Hippocampal formation (tissue), 2 donors: Measurements from ENCODE around the gene PNRC1.
A peak's percentile ranks its signal among the peaks of the same experiment; 100 is the strongest.
"Not testable (repeated sequence)": the region's sequence is repeated elsewhere in the genome, so short reads cannot be mapped to it uniquely, and the experiment has no call there.

Experiments used
- DNase-seq, 2 donors: peaks; one replicate each; lab custom pipeline; 2025; lab: John Stamatoyannopoulos, UW

The PNRC1 gene

GRCh38 chr6:89080281-89081128 lies at the start of gene PNRC1:
PNRC1 (plus strand) TSS chr6:89080751; CDS start chr6:89080895, 144 bp downstream.
- DNase-seq: peak; percentile 99

DNA sequence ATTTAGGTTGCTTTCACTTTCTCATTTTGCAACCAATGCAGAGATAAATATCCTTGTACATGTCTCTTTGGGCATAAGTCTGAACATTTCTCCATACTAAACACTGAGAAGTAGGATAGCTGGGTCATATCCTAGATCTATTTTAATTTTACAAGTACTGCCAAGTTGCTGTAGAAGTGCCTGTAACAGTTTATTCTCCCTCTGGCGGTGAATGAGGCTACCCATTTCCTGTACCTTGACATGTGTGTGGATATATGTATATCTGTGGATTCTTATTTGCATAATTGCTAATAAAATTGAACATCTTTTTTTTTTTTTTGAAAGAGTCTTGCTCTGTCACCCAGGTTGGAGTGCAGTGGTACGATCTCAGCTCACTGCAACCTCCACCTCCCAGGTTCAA lies 48.0 kb upstream of the PNRC1 start:
- DNase-seq: no peak

- DNase-seq: no peak
Observed at GRCh38 chr6:89033461-89033860, 47.1 kb upstream of the PNRC1 start.

DNA sequence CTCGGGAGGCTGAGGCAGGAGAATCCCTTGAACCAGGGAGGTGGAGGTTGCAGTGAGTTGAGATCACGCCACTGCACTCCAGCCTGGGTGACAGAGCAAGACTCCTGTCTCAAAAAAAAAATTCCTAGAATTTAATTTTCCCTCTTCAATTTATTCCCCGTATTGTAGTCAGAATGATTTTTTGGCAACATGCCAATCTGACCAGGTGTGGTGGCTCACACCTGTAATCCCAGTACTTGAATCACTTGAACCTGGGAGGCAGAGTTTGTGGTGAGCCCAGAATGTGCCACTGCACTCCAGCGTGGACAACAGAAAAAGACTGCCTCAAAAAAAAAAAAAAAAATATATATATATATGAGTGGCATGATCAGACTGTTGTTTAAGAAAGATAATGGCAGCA lies 46.4 kb upstream of the PNRC1 start:
- DNase-seq: not testable (repeated sequence)

- DNase-seq: peak in 1 of 2 donors; percentile 4
Observed at GRCh38 chr6:89034586-89035251, 45.8 kb upstream of the PNRC1 start.

- DNase-seq: peak in 1 of 2 donors; percentile 37
Observed at GRCh38 chr6:89035252-89036101, 45.1 kb upstream of the PNRC1 start.

GRCh38 chr6:89037141-89037900 lies 43.2 kb upstream of the PNRC1 start:
- no peak for DNase-seq

GRCh38 chr6:89037901-89038293 lies 42.7 kb upstream of the PNRC1 start:
- DNase-seq: not testable (repeated sequence)

- no peak for DNase-seq
Observed at GRCh38 chr6:89042664-89043063, 37.9 kb upstream of the PNRC1 start.

DNA sequence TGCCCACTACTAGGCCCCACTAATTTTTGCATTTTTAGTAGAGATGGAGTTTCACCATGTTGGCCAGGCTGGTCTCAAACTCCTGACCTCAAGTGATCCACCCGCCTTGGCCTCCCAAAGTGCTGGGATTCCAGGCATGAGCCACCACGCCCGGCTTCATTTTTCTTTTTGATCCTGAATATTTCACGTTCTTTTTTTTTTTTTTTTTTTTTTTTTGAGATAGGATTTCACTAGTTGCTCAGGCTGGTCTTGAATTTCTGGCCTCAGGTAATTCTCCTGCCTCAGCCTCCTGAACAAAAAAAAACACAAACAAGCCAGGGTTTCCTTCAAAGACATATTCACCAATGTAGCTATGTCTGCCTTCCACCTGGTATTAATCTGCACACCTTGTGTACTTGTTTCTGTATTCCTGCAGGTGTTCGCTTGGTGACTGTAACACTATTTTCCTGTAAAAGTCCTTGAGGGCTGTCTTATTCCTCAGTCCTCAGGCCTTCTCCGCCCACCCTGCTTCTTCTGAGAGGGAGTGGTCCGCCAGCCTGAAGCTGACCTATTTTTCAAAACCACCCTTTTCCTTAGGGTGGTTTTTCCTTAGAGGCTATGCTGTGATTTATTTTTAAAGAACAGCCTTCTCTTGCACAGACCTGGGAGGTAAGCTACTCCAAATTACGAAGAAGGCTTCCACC lies 36.1 kb upstream of the PNRC1 start:
- no peak for DNase-seq

GRCh38 chr6:89045011-89045387 lies 35.6 kb upstream of the PNRC1 start:
- peak in 1 of 2 donors; percentile 57 for DNase-seq

DNA sequence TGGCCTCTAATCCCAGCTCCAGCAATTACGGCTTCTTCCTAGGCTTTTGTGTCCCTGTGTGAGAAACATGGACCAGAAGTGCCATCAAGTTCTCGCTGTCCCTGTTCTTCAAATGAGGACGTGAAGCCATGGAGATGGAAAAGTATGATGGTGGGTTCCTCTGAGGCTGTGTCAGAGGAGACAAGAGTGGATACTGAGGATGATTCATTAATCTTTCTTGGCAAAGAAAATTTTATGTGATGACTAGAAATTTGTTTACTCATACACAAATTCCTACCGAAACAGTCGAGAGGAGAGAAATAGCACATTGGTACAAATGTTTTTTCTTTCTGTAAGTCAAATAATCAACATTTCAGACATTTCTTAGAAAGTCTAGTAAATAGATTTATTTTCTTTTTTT lies 35.0 kb upstream of the PNRC1 start:
- no peak for DNase-seq

- DNase-seq: no peak
Observed at GRCh38 chr6:89047473-89047872, 33.1 kb upstream of the PNRC1 start.

DNA sequence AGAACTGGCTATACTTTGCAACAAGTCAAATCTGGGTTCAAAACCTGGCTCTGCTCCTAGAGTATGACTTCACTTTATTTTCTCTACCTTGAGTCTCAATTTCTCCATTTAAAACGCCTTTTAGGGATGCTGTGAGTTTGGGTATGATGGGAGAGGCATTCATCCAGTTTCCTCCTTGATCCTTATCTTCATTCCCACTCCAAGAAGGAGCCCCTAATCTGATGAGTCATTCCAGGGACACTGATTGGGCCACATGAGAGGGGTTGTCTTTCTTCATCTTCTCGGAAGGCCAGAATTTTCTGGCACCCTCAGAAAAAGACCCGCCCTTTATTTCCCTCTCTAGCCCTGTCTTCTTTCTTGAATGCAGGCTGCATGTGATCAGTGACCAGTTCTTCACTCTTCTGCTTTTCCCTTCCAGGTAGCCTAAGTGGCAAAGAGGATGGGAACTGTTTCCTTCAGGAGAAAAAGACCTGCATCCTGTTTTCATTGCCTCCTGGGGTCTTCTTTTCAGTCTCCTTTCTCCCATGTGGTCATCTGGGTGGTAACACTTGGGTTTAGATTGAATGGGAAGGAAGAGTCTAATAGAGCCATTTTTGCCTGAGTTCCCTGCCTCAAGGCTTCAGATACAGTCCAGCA lies 32.1 kb upstream of the PNRC1 start:
- DNase-seq: no peak

DNA sequence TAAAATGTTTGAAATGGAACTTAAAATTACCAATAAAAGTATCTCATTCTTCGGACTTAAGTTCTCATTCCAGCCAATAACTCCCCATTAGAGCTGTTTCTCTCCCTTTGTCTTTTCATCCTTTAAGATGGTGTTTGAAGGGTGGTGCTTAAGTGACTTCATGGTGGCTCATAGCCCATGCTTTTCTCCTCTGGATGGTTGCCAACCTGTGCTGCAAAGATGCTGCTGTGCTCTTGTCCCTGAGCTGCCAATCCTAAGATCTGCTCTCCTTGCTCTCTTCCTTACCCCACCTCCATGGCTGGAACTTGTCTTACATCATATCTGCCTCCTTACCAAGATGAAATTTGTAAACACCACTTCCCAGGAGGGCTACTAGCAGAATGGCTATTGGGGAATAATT lies 31.6 kb upstream of the PNRC1 start:
- DNase-seq: no peak

DNA sequence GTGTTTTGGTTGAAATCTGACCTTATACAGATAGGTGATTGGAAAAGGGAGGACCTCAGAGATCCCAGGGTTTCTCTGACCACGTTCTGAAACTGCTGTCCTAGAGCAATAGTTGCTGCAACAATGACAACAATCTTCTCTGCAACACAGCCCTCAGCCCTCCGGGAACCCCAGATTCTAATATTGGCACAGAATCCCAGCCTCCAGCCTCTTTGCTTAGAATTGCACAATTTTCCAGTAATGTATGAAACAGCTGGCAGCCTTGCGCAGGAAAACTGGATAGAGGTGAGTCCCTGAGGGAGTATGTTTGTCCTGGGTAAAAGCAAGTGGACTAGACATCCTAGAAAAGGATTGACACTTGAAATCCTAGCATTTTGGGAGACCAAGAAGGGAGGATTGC lies 30.4 kb upstream of the PNRC1 start:
- DNase-seq: no peak

GRCh38 chr6:89050697-89051096 lies 29.9 kb upstream of the PNRC1 start:
- DNase-seq: no peak

DNA sequence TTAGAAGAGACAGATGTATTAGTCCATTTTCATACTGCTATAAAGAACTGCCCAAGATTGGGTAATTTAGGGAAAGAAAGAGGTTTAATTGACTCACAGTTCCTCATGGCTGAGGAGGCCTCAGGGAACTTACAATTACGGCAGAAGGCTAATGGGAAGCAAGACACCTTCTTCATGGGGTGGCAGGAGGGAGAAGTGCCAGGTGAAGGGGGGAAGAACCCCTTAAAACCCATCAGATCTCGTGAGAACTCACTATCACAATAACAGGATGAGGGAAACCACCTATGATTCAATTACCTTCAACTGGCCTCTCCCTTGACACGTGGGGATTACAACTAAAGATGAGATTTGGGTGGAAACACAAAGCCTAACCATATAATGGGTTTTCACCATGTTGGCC lies 28.9 kb upstream of the PNRC1 start:
- DNase-seq: no peak

- no peak for DNase-seq
Observed at GRCh38 chr6:89054208-89054607, 26.3 kb upstream of the PNRC1 start.

- DNase-seq: no peak
Observed at GRCh38 chr6:89057759-89058158, 22.8 kb upstream of the PNRC1 start.

DNA sequence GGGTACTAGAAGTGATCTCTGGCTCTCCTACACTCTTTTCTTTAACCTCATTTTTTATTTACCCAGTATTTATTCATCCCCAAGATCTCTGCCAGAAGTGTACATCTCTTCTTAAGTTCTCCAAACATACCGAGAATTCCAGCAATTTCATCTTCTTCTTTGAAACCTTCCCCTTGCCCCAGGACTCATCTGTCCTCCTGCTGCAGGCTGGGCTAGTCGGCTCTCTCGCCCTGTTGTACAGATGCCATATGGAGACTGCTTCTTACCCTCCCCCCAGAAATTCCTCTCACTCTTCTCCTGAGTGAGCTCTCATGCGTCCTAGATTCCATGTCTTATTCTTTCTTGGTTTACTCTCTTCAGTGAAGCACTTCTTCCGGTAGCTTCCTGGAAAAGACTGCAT lies 21.9 kb upstream of the PNRC1 start:
- DNase-seq: no peak
